ENCODE measurements around the gene SGPP1. TPM values are rescaled to one million over a fixed set of nuclear protein-coding genes. Genes with fewer than 3 reads are reported as not detected.

SGPP1 gene
- total RNA-seq, 2 experiments from 2014 or later: 21.0 to 35.4 TPM

- Histone ChIP-seq H3K27ac (ENCODE audit: low read depth, low read length, poor library complexity, severe bottlenecking) (no peak overlapping the region), H3K36me3 (ENCODE audit: insufficient read depth, low read length) (peaks cover 65% of the 10 kb centered on the region), H3K9me2 (ENCODE audit: insufficient read depth, low read length) (no peaks in the 10 kb centered on the region), H2AFZ (ENCODE audit: low read length) (no peak overlapping the region), H4K20me1 (ENCODE audit: insufficient read depth, low read length) (no peaks in the 10 kb centered on the region), H3K4me1 (ENCODE audit: insufficient read depth, low read length, poor library complexity, severe bottlenecking) (no peaks in the 10 kb centered on the region), H3K79me2 (ENCODE audit: insufficient read depth, low read depth, low read length) (0 out of 2 replicates have a peak, but pooled peaks cover 8% of the 10 kb centered on the region), H3K4me3 (ENCODE audit: low read depth, low read length, poor library complexity, severe bottlenecking) (no peak overlapping the region), H3K4me2 (ENCODE audit: low read length) (no peak overlapping the region), H3K9me3 (ENCODE audit: low read length) (no peaks in the 10 kb centered on the region)
- TF ChIP-seq EZH2phosphoT487 (IDR thresholded peaks at IDR 0.05; ENCODE audit: borderline replicate concordance, low read depth, low read length) (no peak), CTCF (conservative IDR thresholded peaks at IDR 0.05; ENCODE audit: low read length) (no peak)
- POLR2A ChIA-PET: interaction anchor here (0.7 kb wide), 1 partner anchor 34 kb away, joined by 3 read pairs; no protein-coding TSS in a partner anchor
- CTCF ChIA-PET (ENCODE audit: unreplicated experiment): no interaction called here
- intact Hi-C loops (cut with micrococcal nuclease; ENCODE audit: unreplicated experiment): no loop called here
- BruUV-seq (replicated peaks): no TSS peak
- no peak for DNase-seq (ENCODE audit: low spot score)
Measured at GRCh38 chr14:63689132-63689531, 38.7 kb downstream of the SGPP1 start.

GRCh38 chr14:63686926-63687325 is 40.9 kb downstream of the SGPP1 start:
- Histone ChIP-seq H3K4me2 (ENCODE audit: low read length) (no peak overlapping the region), H3K79me2 (ENCODE audit: insufficient read depth, low read depth, low read length) (no peaks in the 10 kb centered on the region), H2AFZ (ENCODE audit: low read length) (no peak overlapping the region), H3K4me3 (ENCODE audit: low read depth, low read length, poor library complexity, severe bottlenecking) (no peak overlapping the region), H3K9me2 (ENCODE audit: insufficient read depth, low read length) (no peaks in the 10 kb centered on the region), H3K4me1 (ENCODE audit: insufficient read depth, low read length, poor library complexity, severe bottlenecking) (no peaks in the 10 kb centered on the region), H3K9me3 (ENCODE audit: low read length) (no peaks in the 10 kb centered on the region), H3K36me3 (ENCODE audit: insufficient read depth, low read length) (peaks cover 63% of the 10 kb centered on the region), H4K20me1 (ENCODE audit: insufficient read depth, low read length) (no peaks in the 10 kb centered on the region), H3K27ac (ENCODE audit: low read depth, low read length, poor library complexity, severe bottlenecking) (no peak overlapping the region)
- ChIA-PET CTCF (ENCODE audit: unreplicated experiment) (no interaction called here), POLR2A (interaction anchor here (0.6 to 1.0 kb wide), 2 partner anchors 14 to 22 kb away, joined by 3 to 4 read pairs; no protein-coding TSS in a partner anchor)
- TF ChIP-seq EZH2phosphoT487 (IDR thresholded peaks at IDR 0.05; ENCODE audit: borderline replicate concordance, low read depth, low read length): no peak
- TF ChIP-seq CTCF (conservative IDR thresholded peaks at IDR 0.05; ENCODE audit: low read length): no peak
- no TSS peak for BruUV-seq (replicated peaks)
- intact Hi-C loops (cut with micrococcal nuclease; ENCODE audit: unreplicated experiment): no loop called here
- DNase-seq (ENCODE audit: low spot score): no peak

GRCh38 chr14:63685401-63685800 is 42.5 kb downstream of the SGPP1 start:
- Histone ChIP-seq H3K4me1 (ENCODE audit: insufficient read depth, low read length, poor library complexity, severe bottlenecking) (no peaks in the 10 kb centered on the region), H4K20me1 (ENCODE audit: insufficient read depth, low read length) (no peaks in the 10 kb centered on the region), H3K79me2 (ENCODE audit: insufficient read depth, low read depth, low read length) (no peaks in the 10 kb centered on the region), H2AFZ (ENCODE audit: low read length) (no peak overlapping the region), H3K9me2 (ENCODE audit: insufficient read depth, low read length) (no peaks in the 10 kb centered on the region), H3K4me2 (ENCODE audit: low read length) (no peak overlapping the region), H3K9me3 (ENCODE audit: low read length) (no peaks in the 10 kb centered on the region; the same call in 1 of the 2 replicates), H3K4me3 (ENCODE audit: low read depth, low read length, poor library complexity, severe bottlenecking) (no peak overlapping the region), H3K36me3 (ENCODE audit: insufficient read depth, low read length) (peaks cover 65% of the 10 kb centered on the region), H3K27ac (ENCODE audit: low read depth, low read length, poor library complexity, severe bottlenecking) (no peak overlapping the region)
- BruUV-seq (replicated peaks): no TSS peak
- intact Hi-C loops (cut with micrococcal nuclease; ENCODE audit: unreplicated experiment): no loop called here
- no peak for TF ChIP-seq CTCF (conservative IDR thresholded peaks at IDR 0.05; ENCODE audit: low read length)
- DNase-seq (ENCODE audit: low spot score): no peak
- ChIA-PET POLR2A (interaction anchor here (0.7 to 1.2 kb wide), 2 partner anchors 41 to 1477 kb away, joined by 3 to 4 read pairs; no protein-coding TSS in a partner anchor), CTCF (ENCODE audit: unreplicated experiment) (interaction anchor here (1.1 kb wide), 1 partner anchor 43 kb away, joined by 3 read pairs; no protein-coding TSS in a partner anchor)
